DMS79 treated with DMSO at 0.1 percent for 48 hours (cell line): ENCODE measurements around the gene RGP1.

ENCODE experiments used
- DNase-seq: peaks from one replicate; lab custom pipeline; 2025; lab: John Stamatoyannopoulos, UW

The RGP1 gene

DNA sequence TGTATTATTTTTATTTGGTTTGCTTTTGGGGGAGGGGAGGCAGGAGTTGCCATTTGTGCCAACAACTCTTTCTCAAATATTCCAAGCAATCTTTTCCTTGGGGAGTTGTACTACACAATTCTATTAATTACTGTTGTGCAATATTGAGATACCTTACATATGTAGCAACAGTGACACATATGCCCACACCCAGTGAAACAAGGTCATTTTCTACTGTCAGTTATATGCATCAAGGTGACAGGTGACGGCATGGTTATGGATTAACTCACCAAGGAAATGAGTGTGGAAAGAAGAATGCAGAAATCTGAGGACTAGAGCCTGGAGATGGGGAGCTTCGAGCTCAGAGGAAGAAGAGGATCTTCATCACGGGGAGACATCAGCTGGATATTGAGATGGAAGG, 22.9 kb downstream of the RGP1 start:
- DNase-seq = no peak

DNA sequence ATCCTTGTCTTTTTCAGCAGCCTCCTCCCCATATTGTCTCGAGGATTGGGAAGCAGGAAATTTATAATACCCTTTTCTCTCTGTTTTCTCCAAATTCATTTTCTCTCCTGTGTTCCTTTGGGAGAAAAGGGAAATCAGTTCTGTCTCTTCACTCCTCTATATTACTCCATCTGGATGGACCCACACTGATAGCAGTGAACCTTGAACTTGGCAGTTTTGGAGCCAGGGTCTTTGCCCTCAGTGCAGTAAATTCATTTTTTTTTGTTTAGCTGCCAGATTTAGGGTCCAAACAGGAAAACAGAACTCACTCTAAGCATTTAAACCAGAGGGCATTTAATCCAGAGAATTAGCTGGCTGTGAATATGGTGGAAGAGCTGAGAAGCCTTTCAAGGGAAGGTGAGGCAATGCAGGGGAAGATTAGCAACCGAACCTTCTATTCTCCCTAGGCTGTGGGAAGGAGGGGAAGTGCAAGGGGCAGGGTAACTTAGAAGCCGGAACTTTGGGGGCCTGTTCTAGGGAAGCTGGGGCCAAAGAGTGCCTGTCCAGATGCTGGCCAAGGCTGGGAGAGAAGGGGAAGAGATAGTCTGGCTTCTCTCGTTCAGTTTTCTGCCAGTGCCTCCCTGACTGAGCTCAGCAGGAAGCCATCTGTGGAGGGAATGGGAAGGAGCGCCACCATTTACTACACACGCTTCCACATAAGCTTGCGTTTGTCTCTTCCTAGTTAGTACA, 26.0 kb downstream of the RGP1 start:
- DNase-seq = no peak

DNA sequence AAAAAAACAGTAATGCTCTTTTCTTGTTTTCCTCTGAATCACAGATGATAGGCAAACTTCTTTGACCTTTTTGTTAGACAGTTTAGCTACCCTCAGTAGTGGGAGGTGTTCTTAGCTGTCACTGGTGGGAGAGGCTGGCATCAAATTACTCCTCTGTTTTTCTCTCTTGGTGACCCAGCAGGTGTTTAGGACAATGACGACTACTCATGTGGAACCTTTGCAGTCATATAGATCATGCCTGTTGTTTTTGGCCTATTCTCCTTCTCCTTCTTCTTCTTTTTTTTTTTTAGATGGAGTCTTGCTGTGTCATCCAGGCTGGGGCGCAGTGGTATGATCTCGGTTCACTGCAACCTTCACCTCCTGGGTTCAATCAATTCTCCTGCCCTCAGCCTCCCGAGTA, 26.9 kb downstream of the RGP1 start:
- peak; percentile 89 for DNase-seq

DNA sequence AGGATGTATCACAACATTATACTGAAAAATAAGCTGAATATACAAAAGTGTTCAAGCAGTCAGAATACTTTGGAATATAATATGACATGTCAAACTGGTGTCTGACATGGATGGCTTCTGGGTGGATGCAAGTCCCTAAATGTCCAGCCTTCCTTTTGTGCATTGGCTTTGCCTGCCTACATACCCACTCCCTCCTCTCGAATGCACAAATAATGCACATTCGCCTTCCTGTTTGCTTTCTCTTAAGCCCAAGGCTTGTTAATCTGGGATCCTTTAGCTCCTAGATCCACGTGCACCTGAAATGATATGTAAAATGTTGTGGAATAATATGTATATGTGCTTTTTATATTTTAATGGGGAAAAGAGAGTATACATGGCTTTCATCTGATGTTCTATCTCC, 29.4 kb downstream of the RGP1 start:
- DNase-seq = no peak

DNA sequence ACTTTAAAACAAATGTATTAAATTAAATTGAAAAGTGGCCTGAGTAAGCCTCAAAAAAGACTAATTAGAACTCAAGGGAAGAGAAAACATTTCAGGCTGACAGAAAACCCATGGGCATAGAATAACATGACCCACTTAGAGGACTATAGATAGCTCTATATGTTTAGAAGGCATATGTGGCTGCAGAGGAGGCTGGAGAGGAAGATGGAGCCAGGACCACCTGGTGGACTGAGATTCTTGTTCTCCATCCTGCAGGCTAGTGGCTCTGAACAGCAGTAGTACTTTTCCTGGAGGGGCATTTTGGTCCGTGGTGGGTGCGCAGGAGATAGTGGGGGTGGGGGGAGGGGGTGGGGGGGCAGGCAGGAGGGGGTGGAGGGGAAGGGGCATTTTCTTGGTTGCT, 32.0 kb downstream of the RGP1 start:
- DNase-seq = no peak

DNA sequence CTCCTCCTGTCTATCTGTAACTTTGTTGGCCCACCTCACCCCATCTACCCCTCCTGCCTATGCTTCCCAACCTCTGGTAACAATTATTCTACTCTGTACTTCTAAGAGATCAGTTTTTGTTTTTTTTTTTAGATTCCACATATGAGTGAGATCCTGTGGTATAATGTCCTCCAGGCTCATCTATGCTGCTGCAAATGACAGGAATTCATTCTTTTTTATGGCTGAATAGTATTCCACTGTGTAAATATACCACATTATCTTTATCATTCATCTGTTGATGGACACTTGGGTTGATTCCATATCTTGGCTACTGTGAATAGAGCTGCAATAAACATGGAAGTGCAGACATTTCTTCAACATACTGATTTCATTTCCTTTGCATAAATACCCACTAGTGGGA, 34.3 kb downstream of the RGP1 start:
- DNase-seq = no peak

DNA sequence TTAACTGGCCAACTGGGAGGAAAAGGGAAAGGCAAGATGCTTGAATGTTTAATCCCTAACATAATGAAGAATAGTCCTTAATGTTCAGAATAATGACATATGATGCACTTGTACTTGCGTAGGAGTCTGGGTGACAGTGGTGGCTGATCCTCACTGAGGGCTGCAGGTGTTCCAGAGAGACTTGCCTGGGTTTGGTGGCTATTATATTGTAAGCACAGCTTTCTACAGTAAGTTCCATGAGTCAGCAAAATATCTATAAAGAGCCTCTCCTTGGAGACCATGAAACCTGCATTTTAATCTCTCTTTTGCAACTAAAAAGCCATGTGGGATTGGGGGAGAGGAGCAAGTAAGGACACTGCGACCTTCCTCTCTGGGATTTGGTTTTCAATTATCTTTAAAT, 40.5 kb downstream of the RGP1 start:
- no peak for DNase-seq

DNA sequence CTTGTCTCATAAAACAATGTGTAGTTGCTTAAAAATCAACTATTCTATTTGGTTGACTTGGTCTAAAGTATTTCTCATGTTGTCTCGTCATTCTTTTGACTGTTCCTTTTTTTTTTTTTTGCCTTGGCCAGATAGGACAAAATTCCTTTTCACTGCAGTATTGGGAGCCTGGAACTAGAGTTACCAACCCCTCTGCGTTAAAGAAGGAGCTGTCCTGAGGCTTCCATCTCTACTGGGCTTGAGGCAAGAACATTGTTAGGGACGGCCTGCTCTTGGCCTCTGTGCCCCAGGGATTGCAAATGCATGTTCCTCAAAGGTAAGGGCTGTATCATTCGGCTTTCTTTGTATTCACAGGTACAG, 40.9 kb downstream of the RGP1 start:
- DNase-seq = no peak

DNA sequence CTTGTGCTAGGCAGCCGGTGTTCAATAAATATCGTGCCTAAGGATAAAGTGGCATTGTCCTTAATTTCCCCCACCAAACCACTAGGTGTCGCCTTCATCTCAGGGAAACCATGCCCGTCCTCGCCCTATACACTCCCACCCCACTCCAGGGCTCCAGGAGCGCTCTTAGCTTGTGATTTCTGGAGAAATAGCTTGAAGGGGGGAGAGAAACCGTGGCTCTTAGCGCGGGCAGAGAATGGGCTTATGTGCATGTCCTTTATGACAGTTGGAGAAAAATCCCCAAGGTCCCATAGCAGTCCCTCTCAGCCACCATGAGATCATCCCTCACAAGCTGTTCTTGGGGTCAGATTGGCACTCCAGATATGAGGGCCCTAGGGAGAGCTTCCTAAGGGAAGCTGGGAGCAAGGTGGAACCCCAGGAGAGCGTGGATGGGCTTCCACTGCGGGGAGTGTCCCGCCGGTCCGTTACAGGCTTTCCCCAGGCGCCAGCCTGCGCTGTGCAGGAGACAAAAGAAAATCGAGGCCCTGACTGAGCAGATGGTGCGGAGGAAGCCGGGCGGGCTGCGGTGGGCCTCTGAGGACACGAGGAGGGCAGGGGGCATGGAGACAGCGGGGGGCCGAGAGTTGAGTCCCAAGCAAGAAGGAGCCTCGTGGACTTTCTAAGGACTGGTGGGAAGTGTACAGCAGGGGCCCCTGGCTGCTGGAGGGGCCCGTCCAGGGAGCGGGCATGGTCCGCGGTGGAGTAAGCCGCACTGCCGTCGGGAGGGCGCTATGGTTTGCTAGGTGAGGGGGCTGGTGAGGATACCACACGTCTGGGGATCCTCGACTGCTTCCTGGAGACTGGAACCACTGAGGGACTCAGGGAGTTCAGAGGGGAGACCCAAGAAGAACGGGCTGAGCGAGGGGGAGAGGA, 41.6 kb downstream of the RGP1 start:
- DNase-seq = peak; percentile 66

DNA sequence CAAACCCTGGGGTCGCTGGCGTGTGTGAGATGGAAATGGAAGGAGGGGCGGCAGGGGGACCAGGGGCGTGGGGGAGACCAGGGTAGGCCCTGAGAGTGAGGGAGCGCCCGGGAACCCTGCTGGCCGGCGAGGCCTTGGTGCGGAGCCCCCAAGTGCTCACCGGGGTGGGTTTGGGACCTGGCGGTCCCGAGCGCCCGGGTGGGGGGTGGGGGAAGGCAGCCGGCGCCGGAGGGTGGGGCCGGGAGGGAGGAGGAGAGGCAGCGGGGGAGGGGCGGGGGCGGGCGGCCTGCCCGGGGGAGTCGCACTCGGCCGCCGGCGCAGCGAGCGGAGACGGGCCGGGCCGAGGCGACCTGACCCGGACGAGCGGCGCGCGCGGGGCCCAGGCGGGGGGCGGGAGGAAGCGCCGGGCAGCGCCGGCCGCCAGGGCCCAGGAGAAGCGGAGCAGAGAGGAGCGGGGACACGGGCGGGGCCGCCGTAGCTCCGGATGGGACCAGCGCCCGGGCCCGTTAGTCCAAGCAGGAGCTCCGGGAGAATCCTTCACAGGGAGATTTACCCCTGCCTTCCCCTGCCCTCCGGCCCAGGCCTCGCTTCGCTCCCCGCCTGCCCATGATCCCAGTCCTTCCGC, 42.3 kb downstream of the RGP1 start, which contains the start of gene NPR2:
NPR2 (plus strand) TSS at position 295 of the 625 bp plus-strand sequence. CDS start 818 bp downstream, outside the sequence.
- DNase-seq = no peak

DNA sequence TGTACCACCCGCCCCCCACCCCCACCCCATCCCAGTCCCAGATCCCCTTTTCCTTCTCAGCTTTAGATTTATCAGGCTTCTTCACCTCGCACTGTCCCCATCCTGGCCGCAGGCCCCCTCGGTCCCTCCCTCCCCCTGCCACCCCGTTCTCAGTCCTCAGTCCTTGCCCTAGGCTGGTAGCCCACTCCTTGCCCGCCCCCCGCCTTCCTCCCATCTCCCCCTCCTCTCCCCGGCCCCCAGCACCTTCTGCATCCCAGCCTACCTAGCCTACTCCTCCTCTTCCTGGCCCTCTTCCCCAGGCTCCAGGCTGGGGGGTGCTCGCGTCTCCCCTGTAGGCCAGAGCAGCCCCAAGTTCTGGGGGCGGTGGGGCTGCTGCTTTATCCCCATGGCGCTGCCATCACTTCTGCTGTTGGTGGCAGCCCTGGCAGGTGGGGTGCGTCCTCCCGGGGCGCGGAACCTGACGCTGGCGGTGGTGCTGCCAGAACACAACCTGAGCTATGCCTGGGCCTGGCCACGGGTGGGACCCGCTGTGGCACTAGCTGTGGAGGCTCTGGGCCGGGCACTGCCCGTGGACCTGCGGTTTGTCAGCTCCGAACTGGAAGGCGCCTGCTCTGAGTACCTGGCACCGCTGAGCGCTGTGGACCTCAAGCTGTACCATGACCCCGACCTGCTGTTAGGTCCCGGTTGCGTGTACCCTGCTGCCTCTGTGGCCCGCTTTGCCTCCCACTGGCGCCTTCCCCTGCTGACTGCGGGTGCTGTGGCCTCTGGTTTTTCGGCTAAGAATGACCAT, 43.1 kb downstream of the RGP1 start:
- DNase-seq = no peak

DNA sequence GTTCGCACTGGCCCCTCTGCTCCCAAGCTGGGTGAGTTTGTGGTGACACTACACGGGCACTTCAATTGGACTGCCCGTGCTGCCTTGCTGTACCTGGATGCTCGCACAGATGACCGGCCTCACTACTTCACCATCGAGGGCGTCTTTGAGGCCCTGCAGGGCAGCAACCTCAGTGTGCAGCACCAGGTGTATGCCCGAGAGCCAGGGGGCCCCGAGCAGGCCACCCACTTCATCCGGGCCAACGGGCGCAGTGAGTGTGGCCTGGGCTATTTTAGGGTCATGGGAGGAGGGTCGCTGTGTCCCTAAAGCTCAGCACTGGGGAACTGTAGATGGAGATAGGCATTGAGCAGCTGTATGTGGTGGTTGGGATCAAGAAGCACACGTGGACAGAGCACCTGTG, 43.7 kb downstream of the RGP1 start:
- no peak for DNase-seq

DNA sequence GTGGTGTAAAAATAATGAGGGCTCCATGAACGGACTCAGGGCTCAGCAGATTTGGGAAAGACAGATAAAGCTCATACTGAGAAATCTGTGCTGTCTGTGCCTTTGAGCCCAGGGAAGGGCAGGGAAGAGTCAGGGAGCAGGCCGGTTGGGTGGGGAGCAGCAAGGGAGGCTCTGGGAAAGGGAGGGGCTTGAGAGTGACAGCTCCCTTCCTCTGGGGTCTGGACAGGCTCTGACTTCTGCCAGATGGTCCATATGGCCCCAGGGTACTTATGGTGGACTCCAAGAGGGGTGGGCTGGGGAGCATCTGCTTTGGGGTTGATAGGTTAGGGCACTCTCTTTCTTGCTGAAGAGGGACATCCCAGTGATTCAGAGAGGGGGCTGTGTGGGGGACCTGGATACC, 44.4 kb downstream of the RGP1 start:
- no peak for DNase-seq

DNA sequence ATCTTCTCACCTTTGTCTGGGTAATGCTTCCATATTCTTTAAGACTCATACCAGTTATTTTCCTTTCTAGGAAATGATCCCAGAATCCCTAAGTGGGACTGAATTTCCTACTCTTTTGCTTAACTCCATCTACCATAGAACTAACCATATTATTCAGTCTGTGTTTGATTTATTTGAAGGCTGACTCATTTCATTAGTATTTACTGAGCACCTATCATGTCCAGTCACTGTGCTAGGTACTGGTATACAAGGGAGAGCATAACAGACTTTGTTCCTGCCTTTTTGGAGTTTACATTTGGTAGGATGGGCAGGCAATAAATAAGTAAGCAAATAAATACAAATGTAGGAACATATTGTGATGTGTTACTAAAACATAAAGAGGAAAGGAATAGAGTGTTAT, 46.6 kb downstream of the RGP1 start:
- DNase-seq = no peak

DNA sequence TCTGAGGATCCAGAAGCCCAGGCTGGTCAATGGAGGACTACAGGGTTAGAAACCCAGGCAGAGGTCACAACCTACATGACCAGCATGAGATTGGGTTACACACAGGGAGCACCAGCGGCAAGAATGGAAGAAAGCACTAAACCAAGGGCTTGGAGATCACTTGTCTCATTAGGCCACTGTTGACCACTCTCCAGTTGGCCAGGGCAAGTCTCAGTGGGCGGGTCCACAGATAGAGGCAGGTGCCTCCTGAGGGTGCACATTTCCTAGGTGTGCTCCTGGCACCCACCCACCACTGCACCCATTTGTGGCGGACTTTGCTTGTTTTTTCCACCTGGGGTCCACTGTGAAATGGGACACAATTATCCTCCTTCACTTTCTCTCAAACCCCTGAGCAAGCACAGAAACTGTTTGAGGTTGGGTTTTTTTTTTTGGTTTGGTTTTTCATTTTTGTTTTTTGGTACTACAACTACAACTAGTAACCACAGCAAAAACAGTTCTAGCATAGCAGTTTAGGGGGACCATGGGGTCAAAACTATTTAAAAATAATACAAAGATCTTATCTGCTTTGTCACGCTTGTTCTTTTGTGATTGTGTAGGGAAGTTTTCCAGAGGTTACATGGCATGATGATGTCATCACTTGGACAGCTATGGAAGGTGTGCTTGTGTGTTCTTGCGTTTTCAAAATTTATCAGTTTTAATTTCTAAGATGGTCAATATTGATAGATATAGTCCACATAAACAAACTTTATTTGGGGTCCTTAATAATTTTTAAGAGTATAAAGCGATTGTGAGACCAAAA, 48.4 kb downstream of the RGP1 start:
- no peak for DNase-seq

DNA sequence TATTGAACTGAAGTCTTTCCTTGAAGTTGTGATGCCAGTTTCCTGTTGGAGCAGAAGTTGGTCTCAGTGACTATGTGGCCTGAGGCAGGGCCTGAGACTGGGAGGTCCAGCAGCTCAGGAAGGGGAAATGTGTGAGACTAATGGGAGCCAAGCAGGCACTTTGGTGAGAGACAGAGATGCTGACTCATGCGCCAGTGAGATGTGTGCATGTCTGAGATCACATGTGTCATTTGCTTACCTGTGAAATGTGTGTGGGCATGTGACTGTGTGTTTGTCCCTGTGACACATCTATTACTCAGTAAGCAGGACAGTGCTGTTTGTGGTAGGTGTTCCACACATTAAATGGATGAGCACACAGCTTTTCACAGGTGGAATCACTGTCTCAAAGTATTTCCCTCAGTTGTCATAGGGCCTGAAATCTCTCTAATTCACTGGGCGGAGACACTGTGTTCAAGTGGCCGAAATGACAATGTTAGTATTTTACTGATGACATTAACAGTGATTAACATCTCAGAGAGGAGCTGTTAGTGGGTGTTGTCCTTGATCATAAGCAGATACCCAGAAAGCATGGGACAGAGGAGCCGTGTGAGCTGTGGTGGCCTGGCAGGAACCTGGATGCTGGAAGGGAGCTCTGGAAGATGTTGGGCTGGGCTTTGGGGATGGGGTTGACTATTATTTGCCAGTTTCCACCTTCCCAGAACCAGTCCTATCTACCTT, 49.7 kb downstream of the RGP1 start:
- no peak for DNase-seq

DNA sequence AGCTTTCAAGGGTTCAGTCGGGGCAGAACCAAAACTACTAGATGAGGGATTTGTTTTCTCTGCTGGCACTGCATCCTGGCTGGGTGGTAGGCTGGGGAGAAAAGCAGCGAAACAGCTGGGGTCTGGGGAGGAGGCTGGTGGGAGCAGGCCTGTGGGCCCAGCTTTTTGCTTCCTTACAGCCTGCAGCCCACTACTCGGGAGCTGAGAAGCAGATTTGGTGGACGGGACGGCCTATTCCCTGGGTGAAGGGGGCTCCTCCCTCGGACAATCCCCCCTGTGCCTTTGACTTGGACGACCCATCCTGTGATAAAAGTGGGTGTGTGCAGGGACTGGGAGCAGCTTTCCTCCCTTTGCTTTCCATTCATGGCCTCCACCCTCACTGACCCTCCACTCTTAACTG, 51.4 kb downstream of the RGP1 start:
- no peak for DNase-seq

DNA sequence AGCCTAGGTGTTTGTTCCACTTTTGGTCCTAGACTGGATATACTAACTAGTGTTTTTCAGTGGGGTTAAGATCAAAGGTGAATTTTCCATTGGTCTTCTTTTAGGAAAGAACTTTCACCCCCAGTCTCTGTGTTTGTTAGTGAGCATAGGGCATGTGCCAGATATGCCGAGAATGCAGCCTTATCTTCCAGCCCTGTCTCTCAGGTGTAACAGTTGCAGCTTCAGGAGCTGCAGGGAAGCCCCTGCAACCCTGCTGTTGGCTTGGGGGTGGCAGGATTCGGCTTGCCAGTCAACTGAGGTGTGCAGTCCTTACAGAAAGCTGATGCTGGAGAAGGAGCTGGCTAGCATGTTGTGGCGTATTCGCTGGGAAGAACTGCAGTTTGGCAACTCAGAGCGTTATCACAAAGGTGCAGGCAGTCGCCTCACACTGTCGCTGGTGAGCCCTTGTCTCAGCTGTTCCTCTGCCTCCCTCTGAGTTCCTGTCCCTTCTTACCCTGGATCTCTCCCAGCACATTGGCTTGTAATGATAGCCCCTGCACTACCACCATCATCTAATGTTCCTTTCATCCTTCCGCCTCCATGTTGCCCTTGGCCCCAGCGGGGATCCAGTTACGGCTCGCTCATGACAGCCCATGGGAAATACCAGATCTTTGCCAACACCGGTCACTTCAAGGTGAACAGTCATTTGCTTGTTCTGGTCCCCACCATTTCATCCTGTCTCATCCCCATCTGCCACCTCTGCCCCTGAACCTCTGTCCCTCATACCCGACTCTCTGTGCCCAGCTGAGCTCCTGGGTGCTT, 52.4 kb downstream of the RGP1 start:
- no peak for DNase-seq

DNA sequence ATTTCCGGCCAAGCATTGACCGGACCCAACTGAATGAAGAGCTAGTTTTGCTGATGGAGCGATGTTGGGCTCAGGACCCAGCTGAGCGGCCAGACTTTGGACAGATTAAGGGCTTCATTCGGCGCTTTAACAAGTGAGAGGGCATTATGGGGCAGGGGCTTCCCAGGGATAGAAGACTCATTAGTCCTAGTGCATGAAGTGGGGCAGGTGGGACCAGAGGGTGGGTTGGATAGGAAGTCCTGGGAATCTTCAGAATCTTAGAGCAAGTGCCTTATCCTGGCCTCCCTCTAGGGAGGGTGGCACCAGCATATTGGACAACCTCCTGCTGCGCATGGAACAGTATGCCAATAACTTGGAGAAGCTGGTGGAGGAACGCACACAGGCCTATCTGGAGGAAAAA, 57.0 kb downstream of the RGP1 start:
- DNase-seq = no peak
